HepG2 (cell line): ENCODE results near the gene FAM131A. TPM values are rescaled to one million over a fixed set of nuclear protein-coding genes. Genes with fewer than 3 reads are reported as not detected.

Source experiments
- GABPB1 ChIP-seq: IDR thresholded peaks from 2 replicates; pipeline ENCODE4 v1.6.1; 2016; ENCODE audit warnings: mild to moderate bottlenecking, missing genetic modification reagents, moderate library complexity, missing compliant biosample characterization
- KLF11 ChIP-seq: IDR thresholded peaks from 2 replicates; pipeline ENCODE4 v1.6.1; 2016; ENCODE audit warnings: missing compliant biosample characterization
- POLR2G ChIP-seq: fragments of 200-400 bp; formaldehyde crosslinking; IDR thresholded peaks from 2 replicates; pipeline ENCODE4 v1.6.1; 2018; ENCODE audit warnings: mild to moderate bottlenecking, low read depth, low read length, moderate library complexity
- PTBP1 ChIP-seq: fragments of 200-400 bp; formaldehyde crosslinking; IDR thresholded peaks from 2 replicates; pipeline ENCODE4 v1.6.1; 2018; ENCODE audit warnings: low read length, low read depth; ENCODE audit not compliant: poor library complexity, severe bottlenecking
- SPEN ChIP-seq: sonication (generic); formaldehyde crosslinking; IDR thresholded peaks from 2 replicates; pipeline ENCODE4 v1.5.1; 2020; ENCODE audit warnings: low read depth, mild to moderate bottlenecking, missing genetic modification reagents
- TCF7L2 ChIP-seq: IDR thresholded peaks from 2 replicates; pipeline ENCODE4 v1.6.1; 2011; ENCODE audit warnings: mild to moderate bottlenecking, low read depth, low read length, moderate library complexity
- ZBTB7B ChIP-seq: sonication (generic); formaldehyde crosslinking; IDR thresholded peaks from 2 replicates; pipeline ENCODE4 v1.4.0; 2020; ENCODE audit warnings: missing genetic modification reagents
- ZNF143 ChIP-seq: sonication (generic); formaldehyde crosslinking; IDR thresholded peaks from 2 replicates; pipeline ENCODE4 v1.4.0; 2020; ENCODE audit warnings: missing genetic modification reagents
- ZNF263 ChIP-seq: sonication (generic); formaldehyde crosslinking; IDR thresholded peaks from 2 replicates; pipeline ENCODE4 v1.4.0; 2020; ENCODE audit warnings: missing genetic modification reagents
- ZNF329 ChIP-seq: sonication (generic); formaldehyde crosslinking; IDR thresholded peaks from 2 replicates; pipeline ENCODE4 v1.9.0; 2021; ENCODE audit warnings: low read depth, mild to moderate bottlenecking, missing genetic modification reagents
- ZNF7 ChIP-seq: IDR thresholded peaks from 2 replicates; pipeline ENCODE4 v1.6.1; 2016; ENCODE audit warnings: missing biosample characterization, missing genetic modification reagents
- polyA plus RNA-seq, 8 experiments: library from polyadenylated mRNA; depleted of rRNA in 3 of 8; stranded (reverse) in 7 of 8; unstranded in 1 of 8; fragments of >200 nt; fragmentation: Illumina TruSeq in 4 of 8; extraction: Trizol in 4 of 8; gene quantifications; 2 replicates each; pipeline versions ENCODE4 v1.2.1 to v1.2.3, GENCODE V29; 2011 to 2016; ENCODE audit warnings: low read depth in 4 of 8, missing spikeins in 1 of 8, mixed read lengths in 1 of 8; ENCODE audit not compliant: insufficient read depth in 1 of 8
- total RNA-seq, 5 experiments: library from RNA; depleted of rRNA; stranded (reverse); fragments of >200 nt; fragmentation: Illumina TruSeq; extraction: Trizol; gene quantifications; 2 replicates each; pipeline ENCODE4 v1.2.3, GENCODE V29; 2016; ENCODE audit warnings: low read depth in 1 of 5
- TF ChIP-seq, protein P1 (sequence below): sonication (generic); formaldehyde crosslinking; IDR thresholded peaks from 2 replicates; pipeline ENCODE4 v1.4.0; 2020; ENCODE audit warnings: missing genetic modification reagents, borderline replicate concordance
- TF ChIP-seq, protein P2 (sequence below): sonication (generic); formaldehyde crosslinking; IDR thresholded peaks from 2 replicates; pipeline ENCODE4 v1.8.1; 2023; ENCODE audit warnings: mild to moderate bottlenecking, inconsistent platforms, moderate library complexity, missing genetic modification reagents, borderline replicate concordance
- TF ChIP-seq, protein P3 (sequence below): sonication (generic); formaldehyde crosslinking; IDR thresholded peaks from 2 replicates; pipeline ENCODE4 v1.4.0; 2020; ENCODE audit warnings: missing genetic modification reagents, mild to moderate bottlenecking, borderline replicate concordance
- TF ChIP-seq, protein P4 (sequence below): sonication (generic); formaldehyde crosslinking; IDR thresholded peaks from 2 replicates; pipeline ENCODE4 v1.5.1; 2020; ENCODE audit warnings: mild to moderate bottlenecking, missing genetic modification reagents, moderate library complexity

Gene FAM131A
- total and polyA plus RNA-seq, 2 of the 13 experiments (the other 11 are each of a cell fraction or from before 2014, with no cell fraction given), result 9.2 to 9.3 TPM

DNA sequence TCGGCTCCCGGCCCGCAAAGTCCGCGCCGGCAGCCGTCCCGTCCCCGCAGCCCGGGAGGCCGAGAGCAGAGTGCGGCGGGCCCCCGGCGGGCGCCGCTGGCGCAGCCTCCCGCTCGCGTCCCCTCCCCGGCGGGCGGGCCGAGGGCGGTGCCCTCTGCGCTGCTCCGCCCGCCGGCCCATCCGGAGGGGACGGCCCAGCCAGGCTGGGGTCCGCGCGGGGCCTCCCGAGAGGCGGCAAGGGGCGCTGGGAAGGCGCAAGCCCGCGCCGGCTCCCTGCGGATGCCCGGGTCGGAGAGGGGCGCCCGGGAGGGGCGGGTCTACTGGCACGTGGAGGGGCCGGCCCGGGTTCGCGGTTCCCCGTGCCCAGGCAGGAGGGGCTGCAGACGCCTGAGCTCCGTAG, 24.1 kb downstream of the FAM131A start, which contains the start of the genes CLCN2 and POLR2H (continued):
- TF ChIP-seq, protein P1, sequence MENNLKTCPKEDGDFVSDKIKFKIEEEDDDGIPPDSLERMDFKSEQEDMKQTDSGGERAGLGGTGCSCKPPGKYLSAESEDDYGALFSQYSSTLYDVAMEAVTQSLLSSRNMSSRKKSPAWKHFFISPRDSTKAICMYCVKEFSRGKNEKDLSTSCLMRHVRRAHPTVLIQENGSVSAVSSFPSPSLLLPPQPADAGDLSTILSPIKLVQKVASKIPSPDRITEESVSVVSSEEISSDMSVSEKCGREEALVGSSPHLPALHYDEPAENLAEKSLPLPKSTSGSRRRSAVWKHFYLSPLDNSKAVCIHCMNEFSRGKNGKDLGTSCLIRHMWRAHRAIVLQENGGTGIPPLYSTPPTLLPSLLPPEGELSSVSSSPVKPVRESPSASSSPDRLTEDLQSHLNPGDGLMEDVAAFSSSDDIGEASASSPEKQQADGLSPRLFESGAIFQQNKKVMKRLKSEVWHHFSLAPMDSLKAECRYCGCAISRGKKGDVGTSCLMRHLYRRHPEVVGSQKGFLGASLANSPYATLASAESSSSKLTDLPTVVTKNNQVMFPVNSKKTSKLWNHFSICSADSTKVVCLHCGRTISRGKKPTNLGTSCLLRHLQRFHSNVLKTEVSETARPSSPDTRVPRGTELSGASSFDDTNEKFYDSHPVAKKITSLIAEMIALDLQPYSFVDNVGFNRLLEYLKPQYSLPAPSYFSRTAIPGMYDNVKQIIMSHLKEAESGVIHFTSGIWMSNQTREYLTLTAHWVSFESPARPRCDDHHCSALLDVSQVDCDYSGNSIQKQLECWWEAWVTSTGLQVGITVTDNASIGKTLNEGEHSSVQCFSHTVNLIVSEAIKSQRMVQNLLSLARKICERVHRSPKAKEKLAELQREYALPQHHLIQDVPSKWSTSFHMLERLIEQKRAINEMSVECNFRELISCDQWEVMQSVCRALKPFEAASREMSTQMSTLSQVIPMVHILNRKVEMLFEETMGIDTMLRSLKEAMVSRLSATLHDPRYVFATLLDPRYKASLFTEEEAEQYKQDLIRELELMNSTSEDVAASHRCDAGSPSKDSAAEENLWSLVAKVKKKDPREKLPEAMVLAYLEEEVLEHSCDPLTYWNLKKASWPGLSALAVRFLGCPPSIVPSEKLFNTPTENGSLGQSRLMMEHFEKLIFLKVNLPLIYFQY (CRISPR knock-in tag), result peak; percentile 64; the same call in 1 of the 2 replicates
- TF ChIP-seq ZNF329 (CRISPR knock-in tag), result 0 out of 2 replicates have a peak, but pooled peaks have one; percentile 12
- TF ChIP-seq, protein P2, sequence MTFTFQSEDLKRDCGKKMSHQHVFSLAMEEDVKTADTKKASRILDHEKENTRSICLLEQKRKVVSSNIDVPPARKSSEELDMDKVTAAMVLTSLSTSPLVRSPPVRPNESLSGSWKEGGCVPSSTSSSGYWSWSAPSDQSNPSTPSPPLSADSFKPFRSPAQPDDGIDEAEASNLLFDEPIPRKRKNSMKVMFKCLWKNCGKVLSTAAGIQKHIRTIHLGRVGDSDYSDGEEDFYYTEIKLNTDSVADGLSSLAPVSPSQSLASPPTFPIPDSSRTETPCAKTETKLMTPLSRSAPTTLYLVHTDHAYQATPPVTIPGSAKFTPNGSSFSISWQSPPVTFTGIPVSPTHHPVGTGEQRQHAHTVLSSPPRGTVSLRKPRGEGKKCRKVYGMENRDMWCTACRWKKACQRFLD (CRISPR knock-in tag), result peak; percentile 30; the same call in 1 of the 2 replicates
- TF ChIP-seq, protein P3, sequence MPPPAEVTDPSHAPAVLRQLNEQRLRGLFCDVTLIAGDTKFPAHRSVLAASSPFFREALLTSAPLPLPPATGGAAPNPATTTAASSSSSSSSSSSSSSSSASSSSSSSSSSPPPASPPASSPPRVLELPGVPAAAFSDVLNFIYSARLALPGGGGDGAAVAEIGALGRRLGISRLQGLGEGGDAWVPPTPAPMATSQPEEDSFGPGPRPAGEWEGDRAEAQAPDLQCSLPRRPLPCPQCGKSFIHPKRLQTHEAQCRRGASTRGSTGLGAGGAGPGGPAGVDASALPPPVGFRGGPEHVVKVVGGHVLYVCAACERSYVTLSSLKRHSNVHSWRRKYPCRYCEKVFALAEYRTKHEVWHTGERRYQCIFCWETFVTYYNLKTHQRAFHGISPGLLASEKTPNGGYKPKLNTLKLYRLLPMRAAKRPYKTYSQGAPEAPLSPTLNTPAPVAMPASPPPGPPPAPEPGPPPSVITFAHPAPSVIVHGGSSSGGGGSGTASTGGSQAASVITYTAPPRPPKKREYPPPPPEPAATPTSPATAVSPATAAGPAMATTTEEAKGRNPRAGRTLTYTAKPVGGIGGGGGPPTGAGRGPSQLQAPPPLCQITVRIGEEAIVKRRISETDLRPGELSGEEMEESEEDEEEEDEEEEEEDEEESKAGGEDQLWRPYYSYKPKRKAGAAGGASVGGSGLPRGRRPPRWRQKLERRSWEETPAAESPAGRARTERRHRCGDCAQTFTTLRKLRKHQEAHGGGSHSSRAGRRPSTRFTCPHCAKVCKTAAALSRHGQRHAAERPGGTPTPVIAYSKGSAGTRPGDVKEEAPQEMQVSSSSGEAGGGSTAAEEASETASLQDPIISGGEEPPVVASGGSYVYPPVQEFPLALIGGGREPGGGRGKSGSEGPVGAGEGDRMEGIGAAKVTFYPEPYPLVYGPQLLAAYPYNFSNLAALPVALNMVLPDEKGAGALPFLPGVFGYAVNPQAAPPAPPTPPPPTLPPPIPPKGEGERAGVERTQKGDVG (CRISPR knock-in tag), result 0 out of 2 replicates have a peak, but pooled peaks have one; percentile 7
- TF ChIP-seq, protein P4, sequence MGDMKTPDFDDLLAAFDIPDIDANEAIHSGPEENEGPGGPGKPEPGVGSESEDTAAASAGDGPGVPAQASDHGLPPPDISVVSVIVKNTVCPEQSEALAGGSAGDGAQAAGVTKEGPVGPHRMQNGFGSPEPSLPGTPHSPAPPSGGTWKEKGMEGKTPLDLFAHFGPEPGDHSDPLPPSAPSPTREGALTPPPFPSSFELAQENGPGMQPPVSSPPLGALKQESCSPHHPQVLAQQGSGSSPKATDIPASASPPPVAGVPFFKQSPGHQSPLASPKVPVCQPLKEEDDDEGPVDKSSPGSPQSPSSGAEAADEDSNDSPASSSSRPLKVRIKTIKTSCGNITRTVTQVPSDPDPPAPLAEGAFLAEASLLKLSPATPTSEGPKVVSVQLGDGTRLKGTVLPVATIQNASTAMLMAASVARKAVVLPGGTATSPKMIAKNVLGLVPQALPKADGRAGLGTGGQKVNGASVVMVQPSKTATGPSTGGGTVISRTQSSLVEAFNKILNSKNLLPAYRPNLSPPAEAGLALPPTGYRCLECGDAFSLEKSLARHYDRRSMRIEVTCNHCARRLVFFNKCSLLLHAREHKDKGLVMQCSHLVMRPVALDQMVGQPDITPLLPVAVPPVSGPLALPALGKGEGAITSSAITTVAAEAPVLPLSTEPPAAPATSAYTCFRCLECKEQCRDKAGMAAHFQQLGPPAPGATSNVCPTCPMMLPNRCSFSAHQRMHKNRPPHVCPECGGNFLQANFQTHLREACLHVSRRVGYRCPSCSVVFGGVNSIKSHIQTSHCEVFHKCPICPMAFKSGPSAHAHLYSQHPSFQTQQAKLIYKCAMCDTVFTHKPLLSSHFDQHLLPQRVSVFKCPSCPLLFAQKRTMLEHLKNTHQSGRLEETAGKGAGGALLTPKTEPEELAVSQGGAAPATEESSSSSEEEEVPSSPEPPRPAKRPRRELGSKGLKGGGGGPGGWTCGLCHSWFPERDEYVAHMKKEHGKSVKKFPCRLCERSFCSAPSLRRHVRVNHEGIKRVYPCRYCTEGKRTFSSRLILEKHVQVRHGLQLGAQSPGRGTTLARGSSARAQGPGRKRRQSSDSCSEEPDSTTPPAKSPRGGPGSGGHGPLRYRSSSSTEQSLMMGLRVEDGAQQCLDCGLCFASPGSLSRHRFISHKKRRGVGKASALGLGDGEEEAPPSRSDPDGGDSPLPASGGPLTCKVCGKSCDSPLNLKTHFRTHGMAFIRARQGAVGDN (CRISPR knock-in tag), result peak; percentile 66
- no peak for TF ChIP-seq TCF7L2
- TF ChIP-seq KLF11, result no peak
- no peak for TF ChIP-seq ZNF7 (CRISPR knock-in tag)
- TF ChIP-seq PTBP1, result no peak
- peak; percentile 49; the same call in 1 of the 2 replicates for TF ChIP-seq GABPB1 (CRISPR knock-in tag)
- peak; percentile 52; the same call in 1 of the 2 replicates for TF ChIP-seq SPEN
- TF ChIP-seq ZNF263 (CRISPR knock-in tag), result peak; percentile 45; the same call in 1 of the 2 replicates
- TF ChIP-seq POLR2G, result peak; percentile 77; the same call in 1 of the 2 replicates
- peak; percentile 13; the same call in 1 of the 2 replicates for TF ChIP-seq ZBTB7B (CRISPR knock-in tag)
- TF ChIP-seq ZNF143 (CRISPR knock-in tag), result peak; percentile 54; the same call in 1 of the 2 replicates
